Smooth muscle cell (in vitro differentiated cells): ENCODE measurements around the gene LAMA3. TPM values are rescaled to one million over a fixed set of nuclear protein-coding genes. Genes with fewer than 3 reads are reported as not detected.

ENCODE experiments used
- DNase-seq: peaks from one replicate; lab custom pipeline; 2025; ENCODE audit not compliant: unreplicated experiment; lab: John Stamatoyannopoulos, UW
- H2AFZ ChIP-seq: fragments of 200-600 bp; sonication (generic); 2 replicates; pipeline ENCODE4 v1.6.0; 2016; ENCODE audit warnings: antibody characterized with exemption, low read depth, mild to moderate bottlenecking
- H3F3A ChIP-seq: fragments of 200-600 bp; sonication (generic); 2 replicates; pipeline ENCODE4 v1.6.0; 2017; ENCODE audit warnings: antibody characterized with exemption, low read depth
- H3K27ac ChIP-seq: fragments of 200-600 bp; sonication (generic); 2 replicates; pipeline ENCODE4 v1.5.1; 2016; ENCODE audit warnings: low read depth, mild to moderate bottlenecking
- H3K27me3 ChIP-seq: fragments of 200-600 bp; sonication (generic); 2 replicates; pipeline ENCODE4 v1.6.1; 2016; ENCODE audit warnings: low read depth, mild to moderate bottlenecking
- H3K36me3 ChIP-seq: fragments of 200-600 bp; sonication (generic); 2 replicates; pipeline ENCODE4 v1.5.1; 2016; ENCODE audit warnings: low read depth
- H3K4me1 ChIP-seq: fragments of 200-600 bp; sonication (generic); 2 replicates; pipeline ENCODE4 v1.5.1; 2016; ENCODE audit warnings: low read depth
- H3K4me2 ChIP-seq: fragments of 200-600 bp; sonication (generic); 2 replicates; pipeline ENCODE4 v1.6.0; 2016; ENCODE audit warnings: mild to moderate bottlenecking
- H3K4me3 ChIP-seq: fragments of 200-600 bp; sonication (generic); 2 replicates; pipeline ENCODE4 v1.5.1; 2016; ENCODE audit warnings: mild to moderate bottlenecking
- H3K79me2 ChIP-seq: fragments of 200-600 bp; sonication (generic); 2 replicates; pipeline ENCODE4 v1.6.0; 2016; ENCODE audit warnings: low read depth, mild to moderate bottlenecking
- H3K9ac ChIP-seq: fragments of 200-600 bp; sonication (generic); 2 replicates; pipeline ENCODE4 v1.6.0; 2016; ENCODE audit warnings: low read depth
- H3K9me3 ChIP-seq: fragments of 200-600 bp; sonication (generic); replicated peaks from 2 replicates; pipeline ENCODE4 v1.5.1; 2016; ENCODE audit warnings: low read depth
- H4K20me1 ChIP-seq: fragments of 200-600 bp; sonication (generic); 2 replicates; pipeline ENCODE4 v1.6.0; 2016; ENCODE audit warnings: low read depth
- CTCF ChIP-seq: fragments of 200-600 bp; sonication (generic); IDR thresholded peaks from 2 replicates; pipeline ENCODE4 v1.5.1; 2017; ENCODE audit warnings: borderline replicate concordance, mild to moderate bottlenecking, antibody characterized with exemption; ENCODE audit not compliant: insufficient read depth, poor library complexity, severe bottlenecking
- WGBS: methylation state at CpG from one replicate; pipeline ENCODE4 v1.1.7; 2016; ENCODE audit warnings: low lambda C conversion rate; 5-methylcytosine and 5-hydroxymethylcytosine counted together
- polyA plus RNA-seq: library from polyadenylated mRNA; unstranded; fragments of >200 nt; fragmentation: Nextera tagmentation; extraction: Ambion mirVana; gene quantifications from 2 replicates; pipeline ENCODE4 v1.2.1, GENCODE V29; 2016
- total RNA-seq: library from RNA; depleted of rRNA; stranded (reverse); fragments of >200 nt; gene quantifications from 2 replicates; pipeline ENCODE4 v1.2.3, GENCODE V29; 2014

LAMA3 gene
- total and polyA plus RNA-seq, 2 experiments from 2014 or later, result 7.8 to 23.1 TPM

GRCh38 chr18:23932385-23933067 is 243.3 kb downstream of the LAMA3 start:
- Histone ChIP-seq H3F3A (no peaks in the 10 kb centered on the region), H2AFZ (no peak overlapping the region), H4K20me1 (no peaks in the 10 kb centered on the region), H3K9me3 (no peaks in the 10 kb centered on the region), H3K9ac (no peak overlapping the region), H3K79me2 (no peaks in the 10 kb centered on the region), H3K36me3 (no peaks in the 10 kb centered on the region), H3K27me3 (peaks cover 4% of the 10 kb centered on the region), H3K27ac (no peak overlapping the region), H3K4me2 (no peak overlapping the region), H3K4me3 (no peak overlapping the region), H3K4me1 (no peaks in the 10 kb centered on the region)
- DNase-seq, result no peak
- TF ChIP-seq CTCF, result no peak
- WGBS, result 94% methylated on average over 8 of the region's 8 CpGs

- no peak overlapping the region for H3K9ac ChIP-seq
- WGBS, result 89% methylated on average over 1 of the region's 1 CpG
These were observed 244.2 kb downstream of the LAMA3 start for GRCh38 chr18:23933407-23933806.

GRCh38 chr18:23934252-23934651 is 245.0 kb downstream of the LAMA3 start:
- Histone ChIP-seq H3K4me1 (no peaks in the 10 kb centered on the region), H3K27me3 (peaks cover 4% of the 10 kb centered on the region), H4K20me1 (no peaks in the 10 kb centered on the region), H3K27ac (no peak overlapping the region), H3K79me2 (no peaks in the 10 kb centered on the region), H3K9me3 (no peaks in the 10 kb centered on the region), H3K36me3 (no peaks in the 10 kb centered on the region), H3K9ac (no peak overlapping the region), H3K4me3 (no peak overlapping the region), H3F3A (no peaks in the 10 kb centered on the region), H2AFZ (no peak overlapping the region), H3K4me2 (no peak overlapping the region)
- no peak for DNase-seq
- 89% methylated on average over 3 of the region's 3 CpGs for WGBS
- TF ChIP-seq CTCF, result no peak

More at GRCh38 chr18:23933407-23933806, 244.2 kb downstream of the LAMA3 start:
- no peak for DNase-seq
- Histone ChIP-seq H3K79me2 (no peaks in the 10 kb centered on the region), H3K27ac (no peak overlapping the region), H2AFZ (no peak overlapping the region), H3K4me2 (no peak overlapping the region), H3K4me3 (no peak overlapping the region), H3K9me3 (no peaks in the 10 kb centered on the region), H3K4me1 (no peaks in the 10 kb centered on the region), H3K27me3 (peaks cover 4% of the 10 kb centered on the region), H3F3A (no peaks in the 10 kb centered on the region), H4K20me1 (no peaks in the 10 kb centered on the region), H3K36me3 (no peaks in the 10 kb centered on the region)
- TF ChIP-seq CTCF, result no peak

- Histone ChIP-seq H3K9me3 (no peaks in the 10 kb centered on the region), H3K27ac (no peak overlapping the region), H3K27me3 (peaks cover 4% of the 10 kb centered on the region), H3F3A (no peaks in the 10 kb centered on the region), H3K36me3 (no peaks in the 10 kb centered on the region), H4K20me1 (no peaks in the 10 kb centered on the region), H2AFZ (no peak overlapping the region), H3K9ac (no peak overlapping the region), H3K4me2 (no peak overlapping the region), H3K4me1 (no peaks in the 10 kb centered on the region), H3K4me3 (no peak overlapping the region), H3K79me2 (no peaks in the 10 kb centered on the region)
- no peak for TF ChIP-seq CTCF
- DNase-seq, result no peak
These were observed 245.6 kb downstream of the LAMA3 start for GRCh38 chr18:23934863-23935262.
